ENCODE results near the gene TOP2A.
"Not testable (repeated sequence)": the region's sequence is repeated elsewhere in the genome, so short reads cannot be mapped to it uniquely, and the experiment has no call there.

TOP2A gene

DNA sequence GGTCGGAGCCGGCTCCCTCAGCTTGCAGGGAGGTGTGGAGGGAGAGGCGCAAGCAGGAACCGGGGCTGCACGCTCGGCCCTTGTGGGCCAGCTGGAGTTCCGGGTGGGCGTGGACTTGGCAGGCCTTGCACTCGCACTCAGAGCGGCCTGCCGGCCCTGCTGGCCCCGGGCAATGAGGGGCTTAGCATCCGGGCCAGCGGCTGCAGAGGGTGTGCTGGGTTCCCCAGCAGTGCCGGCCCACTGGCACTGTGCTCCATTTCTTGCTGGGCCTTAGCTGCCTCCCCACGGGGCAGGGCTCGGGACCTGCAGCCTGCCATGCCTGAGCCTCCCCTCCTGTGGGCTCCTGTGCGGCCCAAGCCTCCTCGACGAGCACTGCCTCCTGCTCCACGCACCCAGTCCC, 41.9 kb downstream of the TOP2A start:
- DNase-seq = not testable (repeated sequence)

DNA sequence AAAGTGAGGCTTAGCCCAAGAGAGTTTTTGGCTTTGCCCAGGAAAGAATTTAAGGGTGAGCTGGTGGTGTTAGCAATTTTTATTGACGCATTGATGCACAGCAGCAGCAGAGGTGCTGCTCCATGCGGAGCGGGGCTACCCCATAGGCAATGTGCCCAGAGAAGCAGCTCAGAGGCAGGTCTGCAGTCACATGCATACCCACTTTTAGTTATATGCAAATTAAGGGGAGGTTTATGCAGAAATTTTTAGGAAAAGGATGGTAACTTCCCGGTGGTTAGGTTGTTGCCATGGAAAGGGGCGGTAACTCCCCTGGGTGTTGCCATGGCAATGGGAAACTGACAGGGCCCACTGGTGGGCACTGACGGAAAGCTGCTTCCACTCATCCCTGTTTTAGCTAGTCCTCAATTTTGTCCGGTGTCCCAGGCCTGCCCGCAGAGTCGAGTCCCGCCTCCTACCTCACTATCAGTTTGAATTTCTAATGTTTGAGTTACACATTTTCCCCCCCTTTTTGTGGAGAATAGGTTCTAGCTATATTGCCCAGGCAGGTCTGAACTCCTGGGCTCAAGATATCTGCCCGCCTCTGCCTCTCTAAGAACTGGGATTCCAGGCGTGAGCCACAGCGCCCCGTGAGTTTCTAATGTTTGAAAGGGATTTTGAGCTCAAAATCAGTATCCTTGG, 42.7 kb downstream of the TOP2A start:
- DNase-seq = no peak

DNA sequence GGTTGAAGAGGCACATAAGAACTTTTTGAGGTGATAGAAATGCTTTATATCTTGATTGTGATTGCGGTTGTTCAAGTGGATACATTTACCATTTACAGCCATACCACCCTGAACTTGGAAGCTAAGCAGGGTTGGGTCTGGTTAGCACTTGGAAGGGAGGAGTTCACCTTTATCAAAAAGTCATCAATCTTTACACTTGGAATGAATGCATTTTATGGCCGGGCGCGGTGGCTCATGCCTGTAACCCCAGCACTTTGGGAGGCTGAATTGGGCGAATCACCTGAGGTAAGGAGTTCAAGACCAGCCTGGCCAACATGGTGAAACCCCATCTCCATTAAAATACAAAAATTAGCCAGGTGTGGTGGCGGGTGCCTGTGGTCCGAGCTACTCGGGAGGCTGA, 43.7 kb downstream of the TOP2A start:
- DNase-seq = no peak

DNA sequence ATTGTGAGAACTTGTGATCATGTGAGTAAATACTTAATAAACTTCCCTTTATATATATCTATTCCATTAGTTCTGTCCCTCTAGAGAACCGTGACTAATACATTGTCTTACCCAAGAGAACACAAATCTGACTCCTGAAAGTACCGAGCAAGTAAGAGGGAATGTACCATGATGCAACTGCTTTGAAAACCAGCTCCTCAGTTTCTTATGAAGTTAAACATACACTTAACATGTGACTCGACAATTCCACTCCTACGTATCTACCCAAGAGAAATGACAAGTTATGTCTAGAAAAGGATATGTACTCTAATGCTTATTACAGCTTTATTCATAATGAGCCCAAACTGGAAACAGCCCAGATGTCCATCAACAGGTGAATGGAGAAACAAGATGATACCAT, 44.4 kb downstream of the TOP2A start:
- DNase-seq = no peak

DNA sequence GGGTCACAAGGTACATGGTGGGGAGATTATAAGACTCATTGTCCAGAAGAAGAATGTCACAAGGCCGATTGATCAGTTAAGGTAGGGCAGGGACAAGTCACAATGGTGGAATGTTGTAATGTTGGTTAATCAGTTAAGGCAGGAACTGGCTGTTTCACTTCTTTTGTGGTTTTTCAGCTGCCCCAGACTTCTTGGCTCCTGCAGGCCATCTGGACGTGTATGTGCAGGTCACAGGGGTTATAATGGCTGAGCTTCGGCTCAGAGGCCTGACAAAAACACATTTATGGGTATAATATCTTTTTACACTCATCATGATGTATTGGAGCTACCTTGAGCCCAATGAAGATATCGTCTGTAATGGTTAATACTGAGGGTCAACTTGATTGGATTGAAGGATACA, 45.1 kb downstream of the TOP2A start:
- not testable (repeated sequence) for DNase-seq

DNA sequence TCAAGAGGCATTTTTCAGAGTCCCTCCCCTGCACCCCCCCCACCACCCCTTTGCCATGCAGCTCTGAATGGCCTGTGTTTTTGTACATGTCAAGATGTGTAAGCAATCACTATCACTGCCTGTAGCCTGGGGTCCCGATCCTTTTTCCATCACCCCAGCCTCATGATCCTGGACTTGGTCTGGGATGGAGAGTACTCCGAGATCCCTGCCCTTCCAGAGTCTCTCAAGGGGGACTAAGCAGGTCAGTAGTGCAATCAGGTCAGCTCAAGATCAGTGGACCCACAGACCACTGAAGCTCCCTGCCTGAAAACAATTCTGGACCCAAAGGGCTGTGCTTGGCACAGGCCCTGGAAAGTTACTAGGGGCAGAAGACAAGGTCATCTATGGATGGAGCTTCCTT, 45.7 kb downstream of the TOP2A start:
- DNase-seq = no peak

DNA sequence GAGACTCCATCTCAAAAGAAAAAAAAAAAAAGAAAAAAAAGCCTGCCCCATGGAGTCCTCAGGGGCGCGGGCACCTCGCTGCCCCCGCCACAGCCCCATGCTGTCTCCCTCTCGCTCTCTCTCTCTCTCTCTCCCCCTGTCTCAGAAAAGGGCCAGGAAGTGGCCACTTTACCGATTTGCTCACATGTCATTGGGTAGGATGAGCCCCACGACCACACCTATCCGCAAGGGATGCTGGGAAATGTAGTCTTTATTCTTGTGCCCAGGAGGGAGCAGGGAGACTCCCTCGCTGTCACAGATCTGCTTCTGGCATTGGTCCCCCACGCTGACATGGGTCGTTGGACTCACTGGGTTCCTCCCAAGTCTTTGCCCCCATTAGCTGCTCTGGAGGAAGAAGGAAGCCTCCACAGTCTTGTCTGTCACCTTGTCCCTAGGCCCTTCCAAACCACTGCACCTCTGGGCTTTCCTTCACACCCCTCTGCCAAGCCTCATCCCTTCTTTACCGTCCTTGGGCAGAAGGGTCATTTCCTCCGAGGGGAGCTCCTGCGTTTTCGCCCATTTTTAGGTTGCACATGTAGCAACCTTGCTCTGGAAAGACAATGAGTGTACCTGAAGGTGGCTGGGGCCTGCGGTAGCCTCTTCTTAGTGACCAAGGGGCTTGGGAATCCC, 46.3 kb downstream of the TOP2A start:
- no peak for DNase-seq

DNA sequence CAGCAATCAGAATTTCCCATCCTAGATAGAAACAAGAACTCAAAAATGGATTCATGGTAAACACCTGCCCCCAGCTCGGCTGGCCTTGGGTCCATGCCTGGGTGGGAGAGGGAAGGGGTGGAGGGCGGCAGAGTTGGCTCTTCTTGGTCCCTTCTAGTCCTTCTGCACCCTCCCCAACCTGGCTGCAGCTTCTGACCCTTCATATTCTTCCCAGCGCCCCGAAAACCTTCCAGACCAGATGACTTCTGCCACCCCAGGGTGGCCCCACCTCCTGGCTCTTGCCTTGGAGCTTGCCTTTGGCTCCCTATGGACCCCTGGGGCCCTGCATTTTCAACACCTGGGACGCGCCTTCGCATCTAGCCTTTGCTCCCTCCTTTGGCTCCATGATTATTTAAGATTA, 47.8 kb downstream of the TOP2A start:
- no peak for DNase-seq

DNA sequence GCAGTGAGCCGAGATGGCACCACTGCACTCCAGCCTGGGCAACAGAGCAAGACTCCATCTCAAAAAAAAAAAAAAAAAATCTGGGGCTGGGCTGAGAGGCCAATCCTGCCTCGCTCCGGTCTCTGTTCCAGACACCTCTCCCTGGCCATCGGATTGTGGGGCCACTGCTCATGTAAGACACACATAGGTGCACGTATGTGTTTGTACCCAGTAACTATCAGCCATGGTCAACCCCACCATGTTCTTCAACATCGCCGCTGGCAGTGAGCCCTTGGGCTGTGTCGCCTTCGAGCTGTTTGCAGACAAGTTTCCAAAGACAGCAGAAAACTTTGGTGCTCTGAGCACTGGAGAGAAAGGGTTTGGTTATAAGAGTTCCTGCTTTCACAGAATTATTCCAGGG, 50.0 kb downstream of the TOP2A start:
- not testable (repeated sequence) for DNase-seq

DNA sequence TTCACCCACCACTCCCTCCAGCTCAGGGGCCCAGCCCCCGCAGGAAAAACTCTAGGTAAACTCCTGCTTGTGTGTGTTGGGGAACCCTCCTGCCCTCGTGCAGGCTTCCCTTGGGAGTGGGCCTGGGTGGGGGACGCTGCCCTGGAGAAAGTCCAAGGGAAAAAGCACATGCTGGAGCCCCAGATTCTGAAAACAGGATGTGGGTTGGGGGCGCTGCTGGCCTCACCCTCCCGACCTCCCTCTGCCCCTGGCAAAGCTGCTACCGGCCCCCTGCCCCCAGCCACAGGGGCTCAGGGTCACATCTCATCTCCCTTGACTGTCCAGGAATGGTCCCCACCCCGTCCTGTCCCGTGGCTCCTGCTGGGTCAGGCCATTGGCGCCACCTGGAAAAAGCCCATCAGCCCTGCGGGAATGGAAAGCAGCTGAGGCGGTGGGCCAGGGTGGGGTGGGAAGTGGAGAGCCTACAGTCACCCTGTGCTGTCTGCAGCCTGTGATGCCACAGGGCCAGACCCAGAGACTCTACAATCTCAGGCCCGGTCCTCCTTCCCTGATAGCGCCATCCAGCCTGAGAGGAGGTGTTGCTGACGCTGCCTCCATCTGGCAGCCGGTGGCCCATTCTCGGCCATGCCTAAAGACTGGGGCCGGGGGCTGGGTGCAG, 50.7 kb downstream of the TOP2A start:
- DNase-seq = no peak

DNA sequence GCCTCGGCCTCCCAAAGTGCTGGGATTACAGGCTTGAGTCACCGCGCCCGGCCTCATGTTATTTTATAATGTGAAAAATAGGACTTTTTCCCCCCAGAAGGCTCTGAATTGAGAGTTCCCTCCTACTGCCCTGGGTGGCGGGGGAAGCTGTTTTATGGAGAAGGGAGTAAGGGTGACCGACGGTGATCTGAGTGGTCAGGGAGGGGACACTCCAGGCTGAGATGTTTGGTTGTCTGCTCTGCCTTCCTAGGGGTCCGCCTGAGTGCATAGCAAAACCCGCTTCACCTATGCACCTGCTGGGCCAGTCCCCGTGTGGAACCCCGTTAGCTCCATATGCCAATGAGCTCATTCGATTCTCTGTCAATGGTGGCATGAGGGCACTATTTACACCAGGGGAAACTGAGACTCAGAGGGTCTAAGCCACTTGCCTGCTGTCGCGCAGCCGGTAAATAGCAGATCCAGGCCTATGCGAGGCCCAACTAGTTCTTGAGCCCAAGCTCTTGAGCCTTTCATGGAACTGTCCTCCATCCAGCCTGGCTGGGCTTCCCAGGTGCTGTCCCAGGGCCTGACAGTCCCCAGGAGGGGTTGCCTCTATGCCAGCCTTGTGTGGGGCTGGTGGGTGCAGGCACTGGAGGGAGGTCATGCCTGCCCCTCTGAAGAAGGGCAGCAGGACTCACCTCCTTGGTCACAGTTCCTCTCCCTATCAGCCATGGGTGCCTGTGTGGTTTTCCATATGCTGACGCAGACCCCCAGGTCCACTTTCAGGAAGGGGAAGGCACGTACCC, 51.4 kb downstream of the TOP2A start:
- DNase-seq = no peak

DNA sequence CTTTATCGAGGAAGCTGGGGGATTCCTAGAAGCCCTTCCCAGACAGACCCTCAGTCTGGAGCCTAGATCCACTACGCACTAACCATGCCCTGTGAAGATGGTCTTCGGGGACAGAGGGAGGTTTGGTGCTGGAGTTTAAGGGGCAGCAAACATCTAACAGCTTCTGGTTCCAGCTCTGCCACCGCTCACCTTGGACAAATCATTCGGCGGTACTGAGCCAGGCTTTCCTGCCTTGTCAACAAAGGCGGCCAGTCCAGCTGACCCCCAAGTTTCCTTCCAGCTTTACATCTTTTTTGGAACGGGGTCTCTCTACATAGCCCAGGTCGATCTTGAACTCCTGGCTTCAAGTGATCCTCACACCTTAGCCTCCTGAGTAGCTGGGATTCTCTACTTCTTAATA, 52.8 kb downstream of the TOP2A start:
- DNase-seq = no peak

DNA sequence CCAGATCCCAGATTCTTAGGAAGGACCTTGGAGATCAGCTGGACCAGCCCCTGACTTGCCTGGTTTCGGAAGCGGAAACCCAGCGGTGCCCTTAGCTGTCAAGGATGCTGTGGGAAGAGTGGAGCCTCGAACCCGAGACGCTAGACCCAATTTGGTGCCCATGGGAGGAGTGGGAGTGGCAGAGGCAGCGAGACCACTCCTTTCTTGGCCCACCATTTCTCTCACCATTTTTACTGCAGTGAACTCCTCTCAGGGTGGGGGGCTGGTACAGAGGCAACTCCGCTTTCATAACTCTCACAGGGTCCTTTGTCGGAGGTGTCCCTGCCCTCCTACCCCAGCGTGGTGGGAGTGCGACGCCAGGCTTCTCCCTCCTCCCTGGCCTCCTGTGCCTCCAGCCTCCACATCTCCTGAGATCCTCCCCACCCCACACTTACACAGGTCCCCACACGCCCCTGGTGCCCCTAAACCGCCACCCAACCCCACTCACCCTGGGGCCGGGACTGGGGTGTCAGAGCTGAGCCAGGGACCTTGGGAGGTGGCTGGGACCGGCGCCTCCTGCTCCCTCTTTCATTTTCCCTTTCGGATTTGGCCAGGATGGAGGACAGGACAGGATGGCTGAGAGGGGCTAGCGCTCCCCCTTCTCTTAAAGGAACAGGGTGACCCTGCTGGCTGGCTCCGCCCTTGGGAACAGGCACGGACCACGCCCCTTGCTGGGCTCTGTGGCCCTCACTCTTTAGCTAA, 53.4 kb downstream of the TOP2A start, which contains the start of gene GJD3:
GJD3 (minus strand) TSS at position 617 of the 741 bp plus-strand sequence. CDS start 922 bp downstream, outside the sequence.
- DNase-seq = no peak

DNA sequence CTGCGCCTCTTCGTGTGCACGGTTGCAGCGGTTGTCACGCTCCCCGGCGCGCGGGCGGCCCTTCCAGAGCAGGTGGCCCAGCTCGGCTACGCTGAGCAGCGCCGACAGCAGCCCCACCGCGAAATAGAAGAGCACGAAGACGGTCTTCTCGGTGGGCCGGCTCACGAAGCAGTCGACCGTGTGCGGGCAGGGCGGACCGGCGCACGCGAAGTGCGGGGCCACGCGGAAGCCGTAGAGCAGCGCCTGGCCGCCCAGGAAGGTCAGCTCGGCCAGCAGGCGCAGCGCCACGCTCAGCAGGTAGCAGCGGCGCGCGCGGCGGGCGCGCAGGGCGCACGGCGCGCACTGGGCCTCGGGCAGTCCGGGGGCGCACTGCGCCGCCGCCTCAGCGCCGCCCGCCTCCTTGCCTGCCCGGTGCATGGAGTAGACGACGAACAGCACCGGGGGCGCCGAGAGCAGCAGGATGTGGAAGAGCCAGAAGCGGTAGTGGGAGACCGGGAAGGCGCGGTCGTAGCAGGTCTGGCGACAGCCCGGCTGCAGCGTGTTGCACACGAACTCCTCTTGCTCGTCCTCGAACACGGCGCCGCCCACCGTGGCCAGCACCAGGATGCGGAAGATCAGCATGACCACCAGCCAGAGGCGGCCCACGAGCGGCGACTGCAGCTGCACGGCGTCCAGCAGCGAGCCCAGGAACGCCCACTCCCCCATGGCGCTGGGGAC, 54.4 kb downstream of the TOP2A start:
- DNase-seq = no peak

DNA sequence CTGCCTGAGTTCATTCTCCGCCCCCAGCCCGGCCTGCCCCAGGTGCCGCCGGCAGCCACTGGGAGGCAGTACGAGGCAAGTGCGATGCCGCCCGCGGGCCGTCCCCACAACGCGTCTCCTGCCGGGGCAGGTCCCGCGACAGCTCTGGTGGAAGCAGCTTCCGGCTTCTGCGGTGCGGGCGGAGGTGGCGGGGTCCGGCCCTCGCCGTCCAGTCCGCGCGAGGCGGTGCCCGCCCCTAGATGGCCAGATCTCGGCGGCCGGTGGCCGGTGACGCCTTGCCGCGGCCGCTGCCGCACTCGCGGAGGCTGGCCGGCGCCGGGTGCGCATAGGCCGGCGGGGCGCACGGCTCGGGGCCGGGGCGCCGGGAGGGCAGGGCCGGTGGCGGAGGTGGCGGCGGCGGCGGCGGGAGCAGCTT, 55.0 kb downstream of the TOP2A start:
- DNase-seq = peak; percentile 38 to 73

DNA sequence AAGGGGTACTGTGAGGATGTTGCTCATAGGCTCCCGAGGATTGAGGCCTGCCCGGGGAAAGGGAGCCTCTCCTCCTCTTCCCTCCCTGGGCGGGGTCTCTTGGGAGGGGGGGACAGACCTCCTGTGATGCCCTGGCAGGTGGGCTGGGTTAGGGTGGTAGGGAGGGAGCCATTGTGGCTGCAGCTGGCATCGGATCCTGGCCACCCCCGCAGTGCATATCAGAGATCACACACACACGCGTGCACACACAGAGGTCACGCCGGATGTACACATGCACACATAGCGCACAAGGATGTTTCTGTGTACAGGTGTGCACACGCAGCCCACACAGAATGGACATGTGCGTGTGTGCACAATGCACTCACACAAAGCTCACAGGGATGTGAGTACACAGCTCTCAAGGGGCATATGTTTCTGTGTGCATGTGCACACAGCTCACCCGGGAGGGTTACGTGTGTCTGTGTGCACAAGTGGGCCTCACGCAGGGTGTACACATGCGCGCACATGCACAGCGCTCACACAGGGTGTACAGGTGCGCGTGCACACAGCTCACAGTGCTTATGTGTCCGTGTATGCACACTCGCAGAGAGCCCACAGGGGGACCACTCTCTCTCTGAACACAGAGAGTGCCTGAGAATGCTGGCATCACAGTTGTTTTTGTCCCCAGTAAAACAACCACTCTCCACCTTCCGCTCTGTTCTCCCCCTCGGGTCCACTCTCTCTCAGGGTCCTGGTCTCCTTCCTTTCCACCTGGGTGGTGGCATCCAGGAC, 55.6 kb downstream of the TOP2A start:
- DNase-seq = no peak

DNA sequence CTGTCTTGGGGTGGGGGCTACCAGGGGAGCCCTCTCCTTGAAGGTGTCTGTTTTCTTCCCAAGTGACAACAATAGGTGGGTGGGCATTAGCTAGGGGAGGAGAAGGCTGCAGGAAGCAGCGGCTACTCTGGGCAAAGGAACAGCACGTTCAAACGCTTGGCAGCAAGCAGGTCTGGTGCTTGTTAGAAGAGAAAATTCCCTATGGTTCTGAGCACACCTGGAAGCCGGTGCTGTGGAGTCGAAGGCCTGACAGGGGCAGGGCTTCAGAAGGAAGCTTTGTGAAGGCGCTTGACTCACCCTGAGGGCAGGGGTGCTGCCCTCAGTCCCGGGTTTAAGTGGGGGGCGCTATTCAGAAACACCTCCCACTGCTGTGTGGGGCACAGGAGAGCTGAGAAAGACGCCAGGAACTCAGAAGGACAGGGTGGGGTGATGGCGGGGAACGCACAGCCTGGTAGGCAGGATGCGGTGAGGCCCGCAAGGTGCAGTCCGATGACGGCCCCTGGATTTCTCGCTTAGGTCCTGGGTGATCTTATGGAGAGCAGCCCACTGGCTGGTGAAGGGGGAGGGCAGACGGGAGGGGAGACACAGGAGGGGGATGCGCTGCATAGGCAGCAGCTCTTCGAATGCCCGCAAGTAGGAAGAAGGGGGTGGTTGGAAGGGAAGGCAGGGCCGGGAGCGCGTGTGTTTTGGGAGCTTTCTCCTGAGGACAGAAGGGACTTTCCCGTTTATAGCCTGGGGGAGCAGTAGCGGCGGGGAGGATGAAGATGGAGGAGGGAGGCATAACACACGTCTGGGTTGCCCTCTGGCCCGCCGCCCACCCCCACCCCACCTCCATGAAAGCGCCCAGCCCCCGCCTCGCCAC, 56.4 kb downstream of the TOP2A start:
- no peak for DNase-seq

DNA sequence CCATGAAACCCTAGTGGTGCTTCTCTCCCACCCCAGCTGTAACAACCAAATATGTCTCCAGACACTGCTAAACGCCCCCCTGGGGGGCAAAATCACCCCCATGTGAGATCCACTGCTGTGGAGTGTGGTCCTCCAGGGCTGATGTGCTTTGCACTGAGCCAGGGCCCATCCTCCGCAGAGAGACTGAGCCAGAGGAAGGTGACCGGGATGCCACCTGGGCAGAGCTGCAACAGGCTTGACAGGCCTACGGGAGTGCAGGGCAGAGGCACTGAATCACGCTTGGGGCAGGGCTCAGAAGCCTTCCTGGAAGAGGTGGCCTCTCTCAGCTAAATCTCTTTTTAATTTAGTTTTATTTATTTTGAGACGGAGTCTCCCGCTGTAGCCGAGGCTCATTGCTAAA, 57.6 kb downstream of the TOP2A start:
- no peak for DNase-seq

DNA sequence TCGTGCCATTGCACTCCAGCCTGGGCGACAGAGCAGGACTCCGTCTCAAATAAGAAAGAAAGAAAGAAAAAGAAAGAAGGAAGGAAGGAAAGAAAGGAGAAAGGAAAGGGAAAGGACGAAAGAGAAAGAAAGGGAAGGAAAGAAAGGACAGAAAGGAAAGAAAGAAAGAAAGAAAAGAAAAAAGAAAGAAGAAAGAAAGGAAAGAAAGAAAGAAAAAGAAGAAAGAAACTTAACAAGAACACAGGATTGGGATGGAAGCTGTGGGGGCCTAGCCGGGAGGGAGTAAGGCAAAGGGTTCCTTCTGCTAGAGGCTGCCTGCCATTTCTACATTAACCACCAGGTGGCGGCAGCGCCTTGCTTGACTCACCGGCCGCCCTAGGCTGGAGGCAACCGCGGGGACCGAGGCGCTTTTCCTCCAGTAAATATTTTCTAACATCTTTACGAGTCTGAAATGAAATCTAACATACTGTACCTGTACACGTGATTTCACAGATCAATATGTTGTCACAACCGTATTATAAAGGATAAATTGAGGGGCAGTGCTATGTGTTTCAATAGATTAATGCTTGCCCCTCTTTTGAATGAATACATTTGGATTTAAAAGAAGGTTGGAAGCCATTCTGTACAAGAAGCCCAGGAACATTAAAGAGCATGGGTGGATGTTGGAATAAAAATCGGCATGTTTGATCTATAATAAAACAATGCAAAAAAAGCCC, 59.2 kb downstream of the TOP2A start:
- DNase-seq = peak; percentile 39 to 78

Measured in SW 1271 (cell line).